IMR-90 (cell line): Measurements from ENCODE around the gene SLITRK1. TPM values are rescaled to one million over a fixed set of nuclear protein-coding genes. Genes with fewer than 3 reads are reported as not detected.

Source experiments
- ATAC-seq: fragments of 200-7000 bp; cut with Tn5 transposase; 2 replicates; pipeline ENCODE4 v1.9.1; 2020; ENCODE audit warnings: low read depth, mild to moderate bottlenecking, moderate library complexity
- BruUV-seq: library from RNA; stranded (reverse); fragments of 400-500 nt; replicated peaks from 2 replicates; lab custom pipeline; 2021; lab: Mats Ljungman, UMichigan
- CTCF ChIA-PET: fragments of 300-600 bp; formaldehyde crosslinking; extraction: SDS; loops from one replicate; lab custom pipeline; 2021; ENCODE audit warnings: antibody characterized with exemption; lab: Yijun Ruan, JAX
- POLR2A ChIA-PET: fragments of 300-600 bp; sonication (Branson Sonifier 250); formaldehyde crosslinking; loops from one replicate; lab custom pipeline; 2022; ENCODE audit warnings: antibody characterized with exemption; ENCODE audit not compliant: unreplicated experiment; lab: Charles Lee
- DNase-seq: peaks from one replicate; pipeline ENCODE4 v3.0.0; 2013
- H2AFZ ChIP-seq: replicated peaks from 2 replicates; pipeline ENCODE3; 2013; ENCODE audit warnings: low read length, mild to moderate bottlenecking; ENCODE audit not compliant: poor library complexity
- H2AK5ac ChIP-seq: 2 replicates; pipeline ENCODE4 v1.6.1; 2013; ENCODE audit warnings: low read depth, low read length, inconsistent platforms
- H2AK9ac ChIP-seq: replicated peaks from 2 replicates; pipeline ENCODE3; 2013; ENCODE audit warnings: mild to moderate bottlenecking, low read depth, low read length, moderate library complexity; ENCODE audit not compliant: poor library complexity
- H2BK120ac ChIP-seq: 2 replicates; pipeline ENCODE4 v1.6.1; 2013; ENCODE audit warnings: low read depth, low read length, inconsistent platforms
- H2BK15ac ChIP-seq: 3 replicates; pipeline ENCODE4 v1.6.1; 2013; ENCODE audit warnings: low read depth, low read length, inconsistent platforms
- H2BK20ac ChIP-seq: 2 replicates; pipeline ENCODE4 v1.6.1; 2013; ENCODE audit warnings: low read depth, mild to moderate bottlenecking, inconsistent platforms, low read length, moderate library complexity
- H2BK5ac ChIP-seq: 2 replicates; pipeline ENCODE4 v1.6.1; 2013; ENCODE audit warnings: mild to moderate bottlenecking, low read depth, low read length, inconsistent platforms; ENCODE audit not compliant: poor library complexity, severe bottlenecking
- H3K14ac ChIP-seq: replicated peaks from 2 replicates; pipeline ENCODE4 v1.6.1; 2013; ENCODE audit warnings: low read depth, low read length, inconsistent platforms
- H3K18ac ChIP-seq: 2 replicates; pipeline ENCODE4 v1.6.1; 2013; ENCODE audit warnings: low read depth, low read length, control low read depth
- H3K23ac ChIP-seq: 2 replicates; pipeline ENCODE4 v1.6.1; 2013; ENCODE audit warnings: low read depth, low read length, inconsistent platforms
- H3K27ac ChIP-seq: 2 replicates; pipeline ENCODE4 v1.5.1; 2013; ENCODE audit warnings: mild to moderate bottlenecking, control low read depth, low read length; ENCODE audit not compliant: insufficient read depth
- H3K27me3 ChIP-seq: 2 replicates; pipeline ENCODE4 v1.6.1; 2013; ENCODE audit warnings: low read length; ENCODE audit not compliant: control insufficient read depth, insufficient read depth
- H3K36me3 ChIP-seq: 2 replicates; pipeline ENCODE4 v1.6.1; 2013; ENCODE audit warnings: low read length, mixed read lengths; ENCODE audit not compliant: control insufficient read depth, insufficient read depth
- H3K4ac ChIP-seq: 2 replicates; pipeline ENCODE4 v1.6.1; 2013; ENCODE audit warnings: low read depth, low read length, inconsistent platforms
- H3K4me1 ChIP-seq: 2 replicates; pipeline ENCODE4 v1.6.1; 2013; ENCODE audit warnings: low read length, mixed read lengths; ENCODE audit not compliant: control insufficient read depth, insufficient read depth
- H3K4me2 ChIP-seq: 2 replicates; pipeline ENCODE4 v1.6.1; 2013; ENCODE audit warnings: low read depth, mild to moderate bottlenecking, control low read depth, low read length, moderate library complexity
- H3K4me3 ChIP-seq: 2 replicates; pipeline ENCODE4 v1.5.1; 2013; ENCODE audit warnings: low read depth, mild to moderate bottlenecking, control low read depth, low read length, moderate library complexity; ENCODE audit not compliant: insufficient read depth
- H3K56ac ChIP-seq: 2 replicates; pipeline ENCODE4 v1.6.1; 2013; ENCODE audit warnings: low read length, inconsistent platforms; ENCODE audit not compliant: insufficient read depth; ENCODE audit errors: extremely low read depth
- H3K79me1 ChIP-seq, 2 experiments: 2 replicates each; pipeline ENCODE4 v1.6.1; 2013; ENCODE audit warnings: low read length in 2 of 2, inconsistent platforms in 1 of 2, low read depth in 1 of 2
- H3K9ac ChIP-seq: 2 replicates; pipeline ENCODE4 v1.6.1; 2013; ENCODE audit warnings: low read depth, low read length, control low read depth
- H3K9me1 ChIP-seq: 2 replicates; pipeline ENCODE4 v1.6.1; 2013; ENCODE audit warnings: low read length, inconsistent platforms; ENCODE audit not compliant: insufficient read depth
- H3K9me3 ChIP-seq: 2 replicates; pipeline ENCODE4 v1.6.1; 2013; ENCODE audit warnings: low read length; ENCODE audit not compliant: control insufficient read depth, insufficient read depth
- H4K20me1 ChIP-seq: 2 replicates; pipeline ENCODE4 v1.6.1; 2013; ENCODE audit warnings: low read length, inconsistent platforms; ENCODE audit not compliant: insufficient read depth
- H4K5ac ChIP-seq: 2 replicates; pipeline ENCODE4 v1.6.1; 2013; ENCODE audit warnings: mild to moderate bottlenecking, low read depth, low read length, control low read depth
- H4K8ac ChIP-seq, 2 experiments: 2 replicates each; pipeline ENCODE4 v1.6.1; 2013; ENCODE audit warnings: low read depth in 2 of 2, low read length in 2 of 2, control low read depth in 1 of 2, inconsistent platforms in 1 of 2
- H4K91ac ChIP-seq: 2 replicates; pipeline ENCODE4 v1.6.1; 2013; ENCODE audit warnings: low read depth, low read length, inconsistent platforms; ENCODE audit not compliant: insufficient read depth
- MAZ ChIP-seq: IDR thresholded peaks from 2 replicates; pipeline ENCODE4 v1.6.1; 2012; ENCODE audit warnings: low read depth, mild to moderate bottlenecking, low read length, improper control_type of control experiment, moderate library complexity, borderline replicate concordance
- WGBS, 2 experiments: methylation state at CpG; one replicate each; pipeline versions ENCODE4 v1.1.5 to v1.1.7; 2013; ENCODE audit warnings: missing lambda C conversion rate in 2 of 2; ENCODE audit not compliant: insufficient read length in 1 of 2; ENCODE audit errors: extremely low coverage in 2 of 2; 5-methylcytosine and 5-hydroxymethylcytosine counted together
- dilution Hi-C: fragments of 300-500 bp; cut with HindIII; formaldehyde crosslinking; loops from one replicate; pipeline ENCODE4 v1.14.3; 2018; ENCODE audit warnings: low sequenced_read_pairs; ENCODE audit not compliant: unreplicated experiment
- in situ Hi-C: fragments of 300-500 bp; cut with MboI; formaldehyde crosslinking; loops from 3 replicates; pipeline ENCODE4 v1.14.3; 2019; ENCODE audit warnings: low sequenced_read_pairs, inconsistent platforms, mixed read lengths
- intact Hi-C: fragments of 100-400 bp; cut with micrococcal nuclease; formaldehyde crosslinking; loops from 2 replicates; pipeline ENCODE4 v1.10.0; 2022
- polyA plus RNA-seq, 3 experiments: library from polyadenylated mRNA; depleted of rRNA; stranded (reverse); fragments of >200 nt; gene quantifications; 2 replicates each; pipeline ENCODE4 v1.2.3, GENCODE V29; 2012; ENCODE audit warnings: low replicate concordance in 1 of 3
- total RNA-seq: library from RNA; depleted of rRNA; stranded (reverse); fragments of >200 nt; gene quantifications from 2 replicates; pipeline ENCODE4 v1.2.3, GENCODE V29; 2012

SLITRK1 gene
- total and polyA plus RNA-seq, 2 of the 4 experiments (the other 2 are of a cell fraction) = under 0.01 to 0.07 TPM

GRCh38 chr13:83853771-83854170 lies 28.5 kb downstream of the SLITRK1 start:
- Histone ChIP-seq H3K14ac (no peak overlapping the region), H4K91ac (no peak overlapping the region), H4K20me1 (no peaks in the 10 kb centered on the region), H3K56ac (no peak overlapping the region), H2AK9ac (no peak overlapping the region), H3K9ac (no peak overlapping the region), H2BK20ac (no peak overlapping the region), H3K4me2 (no peak overlapping the region), H3K79me1 (no peaks in the 10 kb centered on the region), H2BK15ac (no peak overlapping the region), H3K27ac (no peak overlapping the region), H3K9me3 (no peaks in the 10 kb centered on the region), H2BK5ac (no peak overlapping the region), H3K4me3 (no peak overlapping the region), H2AK5ac (no peak overlapping the region), H3K18ac (no peak overlapping the region), H3K27me3 (no peaks in the 10 kb centered on the region), H4K5ac (no peak overlapping the region), H3K23ac (no peak overlapping the region), H2AFZ (no peak overlapping the region), H2BK120ac (no peak overlapping the region), H3K36me3 (no peaks in the 10 kb centered on the region), H3K4ac (no peak overlapping the region), H3K9me1 (no peaks in the 10 kb centered on the region), H3K4me1 (no peaks in the 10 kb centered on the region), H4K8ac (no peak overlapping the region)
- BruUV-seq = no TSS peak
- intact Hi-C loops (no loop called here), dilution Hi-C loops (no loop called here), in situ Hi-C loops (no loop called here)
- ChIA-PET CTCF (no interaction called here), POLR2A (no interaction called here)
- ATAC-seq (no peak), DNase-seq (no peak)
- TF ChIP-seq MAZ = no peak
- WGBS, 2 experiments = no CpG with 5 or more reads among the region's 3 CpGs
